ENCODE results near the gene SLC35A4.
"Not testable (repeated sequence)": the region's sequence is repeated elsewhere in the genome, so short reads cannot be mapped to it uniquely, and the experiment has no call there.

The SLC35A4 gene

DNA sequence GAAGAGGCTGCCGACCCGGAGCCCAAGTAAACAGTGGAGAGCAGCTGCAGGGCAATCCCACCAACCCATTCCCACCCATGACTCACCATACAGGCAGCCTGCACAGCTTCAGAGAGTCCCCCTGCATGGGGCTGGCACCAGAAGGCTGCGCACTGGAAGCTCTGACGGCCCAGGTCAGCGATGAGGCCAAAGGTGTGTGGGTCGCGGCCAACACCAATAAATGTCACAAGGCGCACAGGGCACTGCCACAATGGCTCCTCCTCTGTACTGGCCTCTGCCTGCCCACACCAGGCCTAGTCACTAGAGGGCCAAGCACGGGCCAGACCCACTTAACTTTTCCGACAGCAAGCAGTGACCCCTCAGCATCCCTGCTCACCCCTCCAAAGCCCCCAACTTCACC is 4.4 kb upstream of the SLC35A4 start:
- no peak for DNase-seq

DNA sequence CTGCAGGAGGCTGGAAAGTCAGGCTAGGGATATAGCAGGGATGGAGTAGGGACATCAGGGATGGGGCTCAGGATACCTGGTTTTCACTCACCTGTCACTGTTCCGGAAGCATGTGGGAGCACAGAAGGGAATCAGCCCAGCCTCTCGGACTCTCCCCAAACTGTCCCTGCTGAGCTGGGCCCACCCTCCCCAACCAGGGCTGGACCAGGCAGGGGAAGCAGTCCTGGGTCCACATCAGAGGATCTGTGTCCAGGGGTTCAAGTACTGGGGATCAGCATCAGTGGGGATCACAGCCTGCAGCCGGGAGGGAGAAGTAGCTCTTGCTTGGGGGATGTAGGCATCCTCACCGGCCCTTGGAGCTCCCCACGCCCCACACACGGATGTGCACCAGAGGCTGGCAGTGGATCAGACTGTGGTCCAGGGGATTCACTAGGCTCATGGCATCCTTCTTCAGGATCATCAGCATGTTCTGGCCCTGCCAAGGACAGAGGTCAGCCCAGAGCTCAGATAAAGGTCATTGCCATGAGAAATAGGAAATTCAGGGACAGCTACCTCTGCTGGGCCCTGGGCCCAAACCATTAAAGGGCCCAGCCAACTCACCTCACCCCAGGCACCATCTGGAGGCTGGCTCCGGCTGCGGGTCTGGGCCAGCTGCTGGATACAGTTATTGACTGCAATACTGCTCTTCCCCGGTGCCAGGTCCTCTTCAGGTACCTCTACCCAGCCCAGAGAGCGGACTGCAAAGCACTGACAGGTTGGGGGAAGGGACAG is 2.7 kb upstream of the SLC35A4 start:
- no peak for DNase-seq

DNA sequence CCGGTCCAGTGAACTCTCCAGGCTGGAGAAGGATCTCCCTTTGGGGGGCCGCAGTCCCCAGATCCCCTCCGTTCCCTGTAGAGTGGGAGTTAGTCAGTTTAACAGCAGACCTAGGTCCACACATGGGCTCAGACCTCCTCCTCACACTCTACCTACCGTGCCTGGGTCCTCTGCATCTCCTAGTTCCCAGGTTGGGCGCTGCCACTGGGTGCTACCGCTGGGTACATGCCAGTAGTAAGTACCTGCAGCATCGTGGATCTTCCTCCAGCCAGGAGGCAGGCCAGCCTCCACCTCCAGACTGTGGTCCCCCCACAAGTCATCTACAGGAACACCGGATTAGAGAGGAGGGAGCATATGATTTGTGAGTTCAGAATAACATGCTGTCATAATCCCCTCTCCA is 1.0 kb upstream of the SLC35A4 start:
- no peak for DNase-seq

DNA sequence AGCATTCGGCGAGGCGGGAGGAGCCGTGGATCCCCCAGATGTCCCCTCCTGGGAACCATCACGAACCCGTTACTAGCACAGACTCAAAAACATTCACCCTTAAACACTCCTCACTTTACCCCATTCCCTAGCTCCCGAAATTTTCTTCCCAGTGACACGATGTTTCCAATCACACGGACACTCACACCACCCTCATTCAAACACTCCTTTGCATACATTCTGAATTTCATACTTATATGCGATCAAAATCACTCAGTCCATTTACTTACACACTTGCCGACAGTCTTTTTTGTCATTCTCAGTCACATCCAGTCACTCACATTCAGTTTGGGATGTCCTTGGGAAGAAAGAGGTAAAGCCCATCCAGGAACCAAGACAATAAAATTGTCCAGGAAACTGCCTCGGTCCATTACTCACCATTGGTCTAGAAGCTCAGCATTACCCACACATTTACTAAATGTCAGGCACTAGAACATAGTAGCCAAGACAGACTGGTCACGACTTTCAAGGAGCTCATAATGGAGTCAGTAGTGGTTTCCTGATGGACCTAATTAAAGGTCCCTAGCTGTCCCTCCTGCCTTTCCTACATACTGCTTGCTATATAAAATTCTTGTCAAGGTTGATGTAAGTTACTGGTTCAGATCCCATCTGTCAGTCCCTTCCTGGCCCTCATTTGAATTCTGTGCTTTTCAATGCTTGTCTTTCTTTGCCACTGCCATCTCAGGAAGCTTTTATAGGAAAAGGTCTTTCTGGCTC is 574 bp downstream of the SLC35A4 start:
- DNase-seq, result peak; percentile 52

DNA sequence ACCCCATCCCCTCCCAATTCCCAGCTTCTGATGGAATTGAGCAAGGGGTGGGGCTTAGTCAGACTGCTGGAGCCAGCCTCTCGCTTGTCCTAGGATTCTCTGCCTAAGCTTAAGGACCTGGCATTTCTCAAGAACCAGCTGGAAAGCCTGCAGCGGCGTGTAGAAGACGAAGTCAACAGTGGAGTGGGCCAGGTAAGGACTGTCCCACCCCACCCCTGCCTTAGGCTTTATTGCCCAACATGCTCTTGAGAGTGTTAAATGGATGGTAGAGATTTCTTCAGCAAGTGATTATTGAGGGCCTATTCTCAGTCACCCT is 1.1 kb downstream of the SLC35A4 start:
- DNase-seq, result no peak

GRCh38 chr5:140566665-140567064 is 2.0 kb downstream of the SLC35A4 start:
- DNase-seq, result no peak

DNA sequence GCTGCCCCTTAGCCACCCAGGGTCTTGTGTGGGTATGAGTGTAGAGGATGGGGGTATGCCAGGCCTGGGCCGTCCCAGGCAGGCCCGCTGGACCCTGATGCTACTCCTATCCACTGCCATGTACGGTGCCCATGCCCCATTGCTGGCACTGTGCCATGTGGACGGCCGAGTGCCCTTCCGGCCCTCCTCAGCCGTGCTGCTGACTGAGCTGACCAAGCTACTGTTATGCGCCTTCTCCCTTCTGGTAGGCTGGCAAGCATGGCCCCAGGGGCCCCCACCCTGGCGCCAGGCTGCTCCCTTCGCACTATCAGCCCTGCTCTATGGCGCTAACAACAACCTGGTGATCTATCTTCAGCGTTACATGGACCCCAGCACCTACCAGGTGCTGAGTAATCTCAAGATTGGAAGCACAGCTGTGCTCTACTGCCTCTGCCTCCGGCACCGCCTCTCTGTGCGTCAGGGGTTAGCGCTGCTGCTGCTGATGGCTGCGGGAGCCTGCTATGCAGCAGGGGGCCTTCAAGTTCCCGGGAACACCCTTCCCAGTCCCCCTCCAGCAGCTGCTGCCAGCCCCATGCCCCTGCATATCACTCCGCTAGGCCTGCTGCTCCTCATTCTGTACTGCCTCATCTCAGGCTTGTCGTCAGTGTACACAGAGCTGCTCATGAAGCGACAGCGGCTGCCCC is 2.6 kb downstream of the SLC35A4 start:
- DNase-seq, result no peak

- no peak for DNase-seq
Observed at GRCh38 chr5:140567871-140568270, 3.2 kb downstream of the SLC35A4 start.

GRCh38 chr5:140568443-140569063 is 3.9 kb downstream of the SLC35A4 start:
- DNase-seq, result no peak

GRCh38 chr5:140569197-140569596 is 4.6 kb downstream of the SLC35A4 start:
- DNase-seq, result peak; percentile 82

DNA sequence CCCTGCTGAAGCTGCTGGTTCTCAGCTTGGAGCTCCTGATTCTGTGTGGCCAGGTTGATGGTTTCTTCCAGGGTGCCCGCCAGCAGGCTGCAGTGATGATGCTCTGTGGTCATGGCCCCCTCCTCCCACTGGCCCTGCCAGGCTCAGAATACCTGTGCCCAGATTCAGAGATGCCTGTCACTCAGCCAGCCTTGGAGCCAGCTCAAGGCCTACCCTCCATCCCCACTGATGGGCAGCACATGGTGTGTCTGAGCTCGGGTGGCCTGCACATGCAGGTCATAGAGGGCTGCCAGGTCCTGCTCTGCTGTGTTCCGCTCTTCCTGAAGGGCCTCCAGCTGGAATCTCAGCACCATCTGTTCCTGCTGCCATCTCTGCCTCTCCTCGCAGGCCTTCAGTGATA is 5.4 kb downstream of the SLC35A4 start:
- DNase-seq, result no peak

DNA sequence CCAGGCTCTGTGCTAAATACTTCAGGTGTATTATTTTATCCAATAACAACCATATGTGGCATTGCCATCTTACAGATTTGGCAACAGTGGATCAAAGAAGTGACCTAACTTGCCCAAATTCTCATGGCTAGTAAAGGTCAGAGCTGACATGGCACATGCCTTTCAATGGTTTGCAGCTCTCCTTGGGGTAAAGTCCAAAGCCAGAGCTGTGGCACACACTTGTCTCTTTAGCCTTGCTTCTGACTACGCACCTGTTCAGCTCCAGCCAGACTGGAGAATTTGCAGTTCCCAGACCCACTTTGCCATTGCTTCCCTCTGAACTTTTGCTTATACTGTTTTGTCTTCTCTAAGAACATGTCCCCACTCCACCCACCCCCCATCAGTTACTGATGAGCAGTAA is 5.9 kb downstream of the SLC35A4 start:
- DNase-seq, result no peak

DNA sequence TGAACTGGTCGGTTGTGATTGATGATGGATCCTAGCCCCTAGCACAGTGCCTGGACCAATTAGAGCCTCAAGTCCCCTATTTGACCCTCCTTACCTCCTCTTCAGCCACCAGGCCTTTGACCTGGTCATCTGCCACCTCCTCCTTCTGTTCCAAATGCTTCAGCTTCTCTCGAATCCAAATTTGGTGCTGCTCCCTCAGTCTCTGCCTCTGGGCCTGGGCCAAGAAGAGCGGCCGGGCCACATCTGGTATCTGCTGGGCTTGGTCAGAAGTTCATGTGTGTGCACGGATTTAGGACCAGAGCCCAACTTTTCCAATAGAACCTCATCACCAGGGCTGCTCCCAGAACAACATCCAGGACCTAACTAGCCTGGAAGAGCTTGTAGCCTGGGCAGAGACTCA is 6.5 kb downstream of the SLC35A4 start:
- DNase-seq, result no peak

GRCh38 chr5:140573683-140574082 is 9.1 kb downstream of the SLC35A4 start:
- no peak for DNase-seq

DNA sequence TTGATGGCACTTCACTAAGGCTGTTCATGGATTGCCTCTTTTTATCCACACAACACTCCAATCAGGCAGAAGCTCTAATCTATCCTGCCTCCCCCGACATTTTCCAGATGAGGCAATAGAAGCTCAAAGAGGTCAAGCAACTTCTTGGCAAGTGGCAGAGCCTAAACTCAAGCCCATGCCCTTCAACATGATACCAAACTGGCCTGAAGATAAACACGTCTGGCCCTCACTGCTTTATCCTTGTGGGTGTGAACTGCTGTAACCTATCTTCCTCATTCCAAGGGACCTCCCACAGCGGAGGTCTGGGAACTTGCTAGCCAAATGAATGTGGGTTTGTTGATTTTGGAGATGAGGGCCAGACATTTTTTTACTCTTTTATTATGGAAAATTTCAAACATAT is 9.5 kb downstream of the SLC35A4 start:
- peak; percentile 38 for DNase-seq

DNA sequence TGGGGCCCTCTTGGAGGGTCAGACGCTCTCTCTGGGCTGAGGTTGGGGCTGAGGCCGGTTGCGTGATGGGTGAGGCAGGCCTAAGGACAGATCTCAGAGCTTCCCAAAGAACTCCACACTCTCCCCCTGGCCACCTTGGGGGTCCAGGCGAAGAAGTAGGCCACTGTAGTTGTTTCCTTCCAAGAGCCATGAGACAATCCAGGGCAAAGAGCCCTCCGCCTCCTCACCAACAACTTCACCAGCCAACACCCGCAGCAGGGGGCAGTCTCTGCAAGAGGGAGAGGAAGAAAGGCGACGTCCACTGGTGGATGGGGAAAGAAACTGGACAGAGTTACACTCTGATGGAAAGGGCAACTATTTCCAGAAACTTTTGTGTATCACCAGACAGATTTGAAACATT is 10.7 kb downstream of the SLC35A4 start:
- peak; percentile 87 for DNase-seq

DNA sequence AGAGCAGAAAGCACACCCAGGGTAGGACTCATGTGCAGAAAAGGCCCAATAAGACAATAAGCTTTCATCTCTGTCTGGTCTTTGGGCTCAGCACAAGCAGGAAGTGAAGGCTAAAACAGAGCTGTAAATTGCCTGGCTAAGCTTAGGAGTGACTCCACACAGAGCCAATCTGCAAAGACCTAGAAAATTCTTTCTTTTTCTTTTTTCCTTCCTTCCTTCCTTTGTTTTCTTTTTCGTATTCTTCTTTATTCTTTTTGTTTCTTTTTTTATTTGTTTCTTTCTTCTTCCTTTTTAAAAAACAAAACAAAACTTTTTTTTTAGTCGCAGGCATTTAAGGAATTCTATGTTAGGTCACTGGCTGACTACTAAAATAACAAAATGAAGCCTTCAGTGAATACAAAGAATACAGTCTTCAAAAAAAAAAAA is 12.2 kb downstream of the SLC35A4 start:
- DNase-seq, result peak; percentile 42

GRCh38 chr5:140579188-140579747 is 14.6 kb downstream of the SLC35A4 start:
- DNase-seq, result not testable (repeated sequence)

DNA sequence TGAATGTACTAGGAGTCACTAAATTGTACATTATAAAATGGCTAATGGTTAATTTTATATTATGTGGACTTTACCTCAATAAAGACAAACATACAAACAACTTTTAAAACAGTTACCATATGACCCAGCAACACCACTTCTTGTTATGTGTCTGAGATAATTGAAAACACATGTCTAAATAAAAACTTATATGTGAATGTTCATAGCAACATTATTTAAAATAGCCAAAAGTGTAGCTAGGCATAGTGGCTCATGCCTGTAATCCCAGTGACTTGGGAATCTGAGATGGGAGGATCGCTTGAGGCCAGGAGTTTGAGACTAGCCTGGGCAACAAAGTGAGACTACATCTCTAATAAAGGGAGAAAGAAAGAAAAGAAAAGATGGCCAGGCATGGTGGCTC is 22.9 kb downstream of the SLC35A4 start:
- DNase-seq, result no peak

GRCh38 chr5:140588311-140589070 is 23.9 kb downstream of the SLC35A4 start:
- peak; percentile 75 for DNase-seq

DNA sequence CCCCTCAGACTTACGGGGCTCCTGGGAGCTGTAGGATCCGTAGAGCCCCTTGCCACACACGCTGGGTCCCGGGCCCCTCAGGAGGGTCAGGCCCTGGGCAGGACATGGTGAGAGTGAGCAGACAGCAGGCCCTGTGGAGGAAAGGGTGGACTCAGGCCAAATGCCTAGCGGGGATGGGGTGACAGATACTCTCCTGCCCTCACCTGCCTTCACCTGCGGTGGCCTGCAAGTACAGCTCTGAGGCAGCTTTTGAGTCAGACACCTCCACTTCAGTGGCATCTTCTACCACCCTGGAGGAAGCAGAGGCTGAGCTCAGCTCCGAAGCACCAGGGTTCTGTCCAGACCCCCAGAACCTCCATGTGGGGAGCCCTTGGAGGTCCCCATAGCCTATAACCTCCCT is 26.2 kb downstream of the SLC35A4 start:
- DNase-seq, result no peak

GRCh38 chr5:140591747-140592372 is 27.2 kb downstream of the SLC35A4 start:
- DNase-seq, result peak; percentile 74

All from suppressor macrophage treated with lipopolysaccharide for 4 hours (primary cell).